ENCODE measurements around the gene CACNA1I.

CACNA1I gene

DNA sequence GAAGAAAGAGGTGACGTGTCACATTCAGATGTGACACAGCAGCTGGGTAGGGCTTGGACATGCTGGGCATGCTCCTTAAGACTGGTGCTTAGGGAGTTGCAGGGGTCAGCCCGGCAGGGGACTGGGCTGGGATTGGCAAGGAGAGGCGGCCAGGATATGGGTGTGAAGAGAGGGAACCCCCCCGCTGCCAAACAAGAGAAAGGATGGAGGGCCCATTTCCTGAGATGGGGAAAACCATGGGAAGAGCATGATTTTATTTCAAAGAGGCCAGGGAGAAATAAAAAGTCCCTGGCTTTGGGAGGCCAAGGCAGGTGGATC is 44.9 kb upstream of the CACNA1I start (continued):
- TF ChIP-seq ZFP41 (tag by site-specific recombination; IDR thresholded peaks at IDR 0.05; ENCODE audit: borderline replicate concordance) = no peak
- TF ChIP-seq, protein P1, sequence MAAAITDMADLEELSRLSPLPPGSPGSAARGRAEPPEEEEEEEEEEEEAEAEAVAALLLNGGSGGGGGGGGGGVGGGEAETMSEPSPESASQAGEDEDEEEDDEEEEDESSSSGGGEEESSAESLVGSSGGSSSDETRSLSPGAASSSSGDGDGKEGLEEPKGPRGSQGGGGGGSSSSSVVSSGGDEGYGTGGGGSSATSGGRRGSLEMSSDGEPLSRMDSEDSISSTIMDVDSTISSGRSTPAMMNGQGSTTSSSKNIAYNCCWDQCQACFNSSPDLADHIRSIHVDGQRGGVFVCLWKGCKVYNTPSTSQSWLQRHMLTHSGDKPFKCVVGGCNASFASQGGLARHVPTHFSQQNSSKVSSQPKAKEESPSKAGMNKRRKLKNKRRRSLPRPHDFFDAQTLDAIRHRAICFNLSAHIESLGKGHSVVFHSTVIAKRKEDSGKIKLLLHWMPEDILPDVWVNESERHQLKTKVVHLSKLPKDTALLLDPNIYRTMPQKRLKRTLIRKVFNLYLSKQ (tag by site-specific recombination; IDR thresholded peaks at IDR 0.05; ENCODE audit: borderline replicate concordance) = no peak
- TF ChIP-seq ZNF830 (tag by site-specific recombination; IDR thresholded peaks at IDR 0.05; ENCODE audit: low read depth) = no peak
- TF ChIP-seq ZNF837 (tag by site-specific recombination; IDR thresholded peaks at IDR 0.05) = no peak

DNA sequence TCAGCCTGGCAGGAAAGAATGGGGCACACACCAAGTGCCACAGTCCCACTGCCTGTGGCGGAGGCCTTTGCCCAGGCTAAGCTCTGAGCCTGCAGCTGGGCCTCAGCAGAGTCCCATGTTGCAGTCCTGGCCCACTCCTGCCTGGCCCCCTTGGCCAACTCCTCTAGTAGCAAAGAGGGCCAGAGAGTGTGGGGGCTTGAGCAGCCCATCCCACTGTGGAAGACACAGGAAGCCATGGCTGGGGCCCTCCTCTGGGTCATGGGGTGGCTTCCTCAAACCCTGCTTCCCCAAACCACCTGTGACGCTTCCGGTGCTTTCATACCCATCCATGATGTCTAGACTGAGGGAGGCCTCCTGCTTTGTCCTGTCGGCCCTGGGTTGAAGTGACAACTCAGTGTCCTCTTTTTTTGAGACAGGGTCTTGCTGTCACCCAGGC is 43.8 kb upstream of the CACNA1I start:
- Histone ChIP-seq H3K27ac (ENCODE audit: extremely low read depth, low read depth, low read length) (peak overlapping the region; percentile 36), H3K36me3 (ENCODE audit: control insufficient read depth in 2 of 2, insufficient read depth in 1 of 2, low read length in 2 of 2) (peaks cover 11 to 85% of the 10 kb centered on the region in 2 experiments; a peak in 2 of 3 replicates), H3K9me3 (ENCODE audit: control insufficient read depth, insufficient read depth, low read depth, low read length) (no peaks in the 10 kb centered on the region), H3K4me1 (ENCODE audit: control insufficient read depth, insufficient read depth, low read length) (peaks cover 14% of the 10 kb centered on the region), H3K4me3 (ENCODE audit: low read depth, low read length) (no peak overlapping the region)
- CTCF ChIA-PET = interaction anchor here (0.6 to 13.7 kb wide), 6 partner anchors 11 to 547 kb away, joined by 3 to 380 read pairs (median 12); no protein-coding TSS in a partner anchor
- POLR2A ChIA-PET = interaction anchor here (0.7 to 6.1 kb wide), 7 partner anchors 9 to 209 kb away, joined by 3 to 85 read pairs (median 4); partner anchors contain the start of genes MIEF1, RPL3 and TAB1
- TF ChIP-seq, protein P2, sequence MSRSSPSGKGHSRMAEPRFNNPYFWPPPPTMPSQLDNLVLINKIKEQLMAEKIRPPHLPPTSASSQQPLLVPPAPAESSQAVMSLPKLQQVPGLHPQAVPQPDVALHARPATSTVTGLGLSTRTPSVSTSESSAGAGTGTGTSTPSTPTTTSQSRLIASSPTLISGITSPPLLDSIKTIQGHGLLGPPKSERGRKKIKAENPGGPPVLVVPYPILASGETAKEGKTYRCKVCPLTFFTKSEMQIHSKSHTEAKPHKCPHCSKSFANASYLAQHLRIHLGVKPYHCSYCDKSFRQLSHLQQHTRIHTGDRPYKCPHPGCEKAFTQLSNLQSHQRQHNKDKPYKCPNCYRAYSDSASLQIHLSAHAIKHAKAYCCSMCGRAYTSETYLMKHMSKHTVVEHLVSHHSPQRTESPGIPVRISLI (tag by site-specific recombination; IDR thresholded peaks at IDR 0.05) = 0 out of 2 replicates have a peak, but pooled peaks have one; percentile 44
- TF ChIP-seq IKZF3 (tag by site-specific recombination; IDR thresholded peaks at IDR 0.05) (peak; percentile 40; the same call in 1 of the 2 replicates), SCRT1 (tag by site-specific recombination; IDR thresholded peaks at IDR 0.05; ENCODE audit: borderline replicate concordance) (0 out of 2 replicates have a peak, but pooled peaks have one; percentile 8), ZNF404 (tag by site-specific recombination; IDR thresholded peaks at IDR 0.05) (no peak), ZNF223 (tag by site-specific recombination; IDR thresholded peaks at IDR 0.05) (no peak), HOXD13 (CRISPR knock-in tag; IDR thresholded peaks at IDR 0.05; ENCODE audit: borderline replicate concordance) (0 out of 2 replicates have a peak, but pooled peaks have one; percentile 26), SCRT2 (tag by site-specific recombination; IDR thresholded peaks at IDR 0.05) (peak; percentile 59; the same call in 1 of the 2 replicates)
- TF ChIP-seq, protein P3, sequence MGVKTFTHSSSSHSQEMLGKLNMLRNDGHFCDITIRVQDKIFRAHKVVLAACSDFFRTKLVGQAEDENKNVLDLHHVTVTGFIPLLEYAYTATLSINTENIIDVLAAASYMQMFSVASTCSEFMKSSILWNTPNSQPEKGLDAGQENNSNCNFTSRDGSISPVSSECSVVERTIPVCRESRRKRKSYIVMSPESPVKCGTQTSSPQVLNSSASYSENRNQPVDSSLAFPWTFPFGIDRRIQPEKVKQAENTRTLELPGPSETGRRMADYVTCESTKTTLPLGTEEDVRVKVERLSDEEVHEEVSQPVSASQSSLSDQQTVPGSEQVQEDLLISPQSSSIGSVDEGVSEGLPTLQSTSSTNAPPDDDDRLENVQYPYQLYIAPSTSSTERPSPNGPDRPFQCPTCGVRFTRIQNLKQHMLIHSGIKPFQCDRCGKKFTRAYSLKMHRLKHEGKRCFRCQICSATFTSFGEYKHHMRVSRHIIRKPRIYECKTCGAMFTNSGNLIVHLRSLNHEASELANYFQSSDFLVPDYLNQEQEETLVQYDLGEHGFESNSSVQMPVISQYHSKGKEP (tag by site-specific recombination; IDR thresholded peaks at IDR 0.05) = no peak
- TF ChIP-seq, protein P4, sequence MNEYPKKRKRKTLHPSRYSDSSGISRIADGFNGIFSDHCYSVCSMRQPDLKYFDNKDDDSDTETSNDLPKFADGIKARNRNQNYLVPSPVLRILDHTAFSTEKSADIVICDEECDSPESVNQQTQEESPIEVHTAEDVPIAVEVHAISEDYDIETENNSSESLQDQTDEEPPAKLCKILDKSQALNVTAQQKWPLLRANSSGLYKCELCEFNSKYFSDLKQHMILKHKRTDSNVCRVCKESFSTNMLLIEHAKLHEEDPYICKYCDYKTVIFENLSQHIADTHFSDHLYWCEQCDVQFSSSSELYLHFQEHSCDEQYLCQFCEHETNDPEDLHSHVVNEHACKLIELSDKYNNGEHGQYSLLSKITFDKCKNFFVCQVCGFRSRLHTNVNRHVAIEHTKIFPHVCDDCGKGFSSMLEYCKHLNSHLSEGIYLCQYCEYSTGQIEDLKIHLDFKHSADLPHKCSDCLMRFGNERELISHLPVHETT (tag by site-specific recombination; IDR thresholded peaks at IDR 0.05) = no peak
- TF ChIP-seq, protein P5, sequence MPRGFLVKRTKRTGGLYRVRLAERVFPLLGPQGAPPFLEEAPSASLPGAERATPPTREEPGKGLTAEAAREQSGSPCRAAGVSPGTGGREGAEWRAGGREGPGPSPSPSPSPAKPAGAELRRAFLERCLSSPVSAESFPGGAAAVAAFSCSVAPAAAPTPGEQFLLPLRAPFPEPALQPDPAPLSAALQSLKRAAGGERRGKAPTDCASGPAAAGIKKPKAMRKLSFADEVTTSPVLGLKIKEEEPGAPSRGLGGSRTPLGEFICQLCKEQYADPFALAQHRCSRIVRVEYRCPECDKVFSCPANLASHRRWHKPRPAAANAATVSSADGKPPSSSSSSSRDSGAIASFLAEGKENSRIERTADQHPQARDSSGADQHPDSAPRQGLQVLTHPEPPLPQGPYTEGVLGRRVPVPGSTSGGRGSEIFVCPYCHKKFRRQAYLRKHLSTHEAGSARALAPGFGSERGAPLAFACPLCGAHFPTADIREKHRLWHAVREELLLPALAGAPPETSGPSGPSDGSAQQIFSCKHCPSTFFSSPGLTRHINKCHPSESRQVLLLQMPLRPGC (tag by site-specific recombination; IDR thresholded peaks at IDR 0.05) = no peak
- TF ChIP-seq, protein P6, sequence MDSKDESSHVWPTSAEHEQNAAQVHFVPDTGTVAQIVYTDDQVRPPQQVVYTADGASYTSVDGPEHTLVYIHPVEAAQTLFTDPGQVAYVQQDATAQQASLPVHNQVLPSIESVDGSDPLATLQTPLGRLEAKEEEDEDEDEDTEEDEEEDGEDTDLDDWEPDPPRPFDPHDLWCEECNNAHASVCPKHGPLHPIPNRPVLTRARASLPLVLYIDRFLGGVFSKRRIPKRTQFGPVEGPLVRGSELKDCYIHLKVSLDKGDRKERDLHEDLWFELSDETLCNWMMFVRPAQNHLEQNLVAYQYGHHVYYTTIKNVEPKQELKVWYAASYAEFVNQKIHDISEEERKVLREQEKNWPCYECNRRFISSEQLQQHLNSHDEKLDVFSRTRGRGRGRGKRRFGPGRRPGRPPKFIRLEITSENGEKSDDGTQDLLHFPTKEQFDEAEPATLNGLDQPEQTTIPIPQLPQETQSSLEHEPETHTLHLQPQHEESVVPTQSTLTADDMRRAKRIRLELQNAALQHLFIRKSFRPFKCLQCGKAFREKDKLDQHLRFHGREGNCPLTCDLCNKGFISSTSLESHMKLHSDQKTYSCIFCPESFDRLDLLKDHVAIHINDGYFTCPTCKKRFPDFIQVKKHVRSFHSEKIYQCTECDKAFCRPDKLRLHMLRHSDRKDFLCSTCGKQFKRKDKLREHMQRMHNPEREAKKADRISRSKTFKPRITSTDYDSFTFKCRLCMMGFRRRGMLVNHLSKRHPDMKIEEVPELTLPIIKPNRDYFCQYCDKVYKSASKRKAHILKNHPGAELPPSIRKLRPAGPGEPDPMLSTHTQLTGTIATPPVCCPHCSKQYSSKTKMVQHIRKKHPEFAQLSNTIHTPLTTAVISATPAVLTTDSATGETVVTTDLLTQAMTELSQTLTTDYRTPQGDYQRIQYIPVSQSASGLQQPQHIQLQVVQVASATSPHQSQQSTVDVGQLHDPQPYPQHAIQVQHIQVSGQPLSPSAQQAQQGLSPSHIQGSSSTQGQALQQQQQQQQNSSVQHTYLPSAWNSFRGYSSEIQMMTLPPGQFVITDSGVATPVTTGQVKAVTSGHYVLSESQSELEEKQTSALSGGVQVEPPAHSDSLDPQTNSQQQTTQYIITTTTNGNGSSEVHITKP (tag by site-specific recombination; IDR thresholded peaks at IDR 0.05) = 0 out of 2 replicates have a peak, but pooled peaks have one; percentile 48

Data from HEK293 (cell line).